WTC11 (cell line): ENCODE results near the gene ZNF30.

ENCODE experiments used
- E2F4 ChIP-seq: sonication (generic); formaldehyde crosslinking; IDR thresholded peaks from 2 replicates; pipeline ENCODE4 v1.8.1; 2022; ENCODE audit warnings: low read depth, mild to moderate bottlenecking, moderate library complexity, missing genetic modification reagents, borderline replicate concordance
- E2F5 ChIP-seq: sonication (generic); formaldehyde crosslinking; IDR thresholded peaks from 2 replicates; pipeline ENCODE4 v1.8.1; 2022; ENCODE audit warnings: mild to moderate bottlenecking, moderate library complexity, missing genetic modification reagents
- MAX ChIP-seq: sonication (generic); formaldehyde crosslinking; IDR thresholded peaks from 2 replicates; pipeline ENCODE4 v1.8.0; 2022; ENCODE audit warnings: mild to moderate bottlenecking, missing genetic modification reagents

DNA sequence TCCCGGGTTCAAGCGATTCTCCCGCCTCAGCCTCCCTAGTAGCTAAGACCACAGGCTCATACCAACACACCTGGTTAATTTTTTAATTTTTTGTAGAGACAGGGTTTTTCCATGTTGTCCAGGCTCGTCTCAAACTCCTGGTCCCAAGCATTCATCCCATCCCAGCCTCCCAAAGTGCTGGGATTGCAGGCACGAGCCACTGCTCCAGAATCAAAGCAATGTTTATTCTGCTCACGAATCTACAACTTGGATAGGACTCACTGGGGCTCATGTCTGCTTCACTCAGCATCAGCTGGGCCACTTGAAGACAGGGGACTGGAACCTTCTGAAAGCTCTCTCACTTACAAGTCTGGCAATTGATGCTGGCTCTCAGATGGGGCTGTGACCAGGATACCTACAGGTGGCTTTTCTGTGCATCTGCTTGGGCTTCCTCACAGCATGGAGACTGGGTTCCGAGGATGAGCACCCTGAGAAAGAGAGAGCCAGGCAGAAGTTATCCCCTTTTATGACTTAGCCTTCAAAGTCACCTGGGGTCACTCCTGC lies 45.5 kb downstream of the ZNF30 start:
- no peak for TF ChIP-seq E2F5 (CRISPR knock-in tag)
- no peak for TF ChIP-seq MAX (CRISPR knock-in tag)
- TF ChIP-seq E2F4 (CRISPR knock-in tag), result no peak
